Posterior cingulate gyrus (tissue), 11 donors: ENCODE results near the gene DYRK1A.
"Not testable (repeated sequence)": the region's sequence is repeated elsewhere in the genome, so short reads cannot be mapped to it uniquely, and the experiment has no call there.

Experiments used
- DNase-seq, 10 donors: peaks; one replicate each; pipeline versions ENCODE4 v3.0.0 to v3.0.0-alpha.2; 2020 to 2021; ENCODE audit warnings: mixed read lengths in 3 of 10
- intact Hi-C: fragments of 100-400 bp; cut with DNase I; formaldehyde crosslinking; loops from one replicate; pipeline ENCODE4 v1.15.1; 2023

The DYRK1A gene

DNA sequence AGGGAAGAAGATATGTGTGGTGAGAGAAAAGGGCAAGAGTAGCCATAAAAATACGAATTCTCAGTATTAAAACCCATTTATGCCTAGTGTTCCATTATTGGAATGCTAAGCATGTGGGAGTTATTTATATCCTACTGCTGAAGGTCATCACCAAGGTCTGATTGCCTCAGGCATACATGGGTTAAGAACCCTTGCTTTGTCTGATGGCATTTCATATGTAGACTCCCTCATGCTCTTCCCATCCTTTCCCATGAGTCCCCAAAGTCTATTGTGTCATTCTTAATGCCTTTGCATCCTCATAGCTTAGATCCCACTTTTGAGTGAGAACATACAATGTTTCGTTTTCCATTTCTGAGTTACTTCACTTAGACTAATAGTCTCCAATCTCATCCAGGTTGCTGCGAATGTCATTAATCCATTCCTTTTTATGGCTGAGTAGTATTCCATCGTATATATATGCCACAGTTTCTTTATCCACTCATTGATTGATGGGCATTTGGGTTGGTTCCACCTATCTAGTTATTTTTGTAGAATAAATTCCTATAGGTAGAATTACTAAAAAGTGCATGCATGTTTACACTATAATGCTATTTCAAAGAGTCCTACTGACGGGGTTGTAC is 172.5 kb downstream of the DYRK1A start:
- intact Hi-C loops, result no loop called here
- no peak for DNase-seq

DNA sequence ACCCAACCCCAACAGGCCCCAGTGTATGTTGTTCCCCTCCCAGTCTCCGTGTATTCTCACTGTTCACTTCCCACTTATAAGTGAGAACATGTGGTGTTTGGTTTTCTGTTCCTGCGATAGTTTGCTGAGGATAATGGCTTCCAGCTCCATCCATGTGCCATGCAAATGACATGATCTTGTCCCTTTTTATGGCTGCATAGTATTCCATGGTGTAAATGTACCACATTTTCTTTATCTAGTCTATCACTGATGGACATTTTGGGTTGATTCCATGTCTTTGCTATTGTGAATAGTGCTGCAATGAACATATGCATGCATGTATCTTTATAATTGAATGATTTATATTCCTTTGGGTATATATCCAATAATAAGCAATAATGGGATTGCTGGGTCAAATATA is 174.6 kb downstream of the DYRK1A start:
- intact Hi-C loops, DNase-seq: not testable (repeated sequence)

DNA sequence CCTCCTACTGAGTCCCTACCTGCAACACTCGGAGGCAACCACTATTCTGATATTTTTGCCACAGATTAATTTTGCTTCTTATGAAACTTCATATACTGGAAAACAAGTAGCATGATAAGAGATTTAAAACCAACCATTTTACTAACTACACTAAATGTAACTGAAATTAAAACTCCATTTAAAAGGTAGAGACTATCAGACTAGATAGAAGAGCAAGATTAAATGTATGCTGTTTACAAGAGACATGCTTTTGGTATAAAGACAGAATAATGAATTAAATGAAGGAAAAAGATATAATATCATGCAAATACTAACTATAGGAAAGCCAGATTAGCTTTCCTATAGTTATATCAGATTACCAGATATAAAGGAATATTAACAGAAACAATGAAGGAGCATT is 175.9 kb downstream of the DYRK1A start:
- intact Hi-C loops, result no loop called here
- no peak for DNase-seq

DNA sequence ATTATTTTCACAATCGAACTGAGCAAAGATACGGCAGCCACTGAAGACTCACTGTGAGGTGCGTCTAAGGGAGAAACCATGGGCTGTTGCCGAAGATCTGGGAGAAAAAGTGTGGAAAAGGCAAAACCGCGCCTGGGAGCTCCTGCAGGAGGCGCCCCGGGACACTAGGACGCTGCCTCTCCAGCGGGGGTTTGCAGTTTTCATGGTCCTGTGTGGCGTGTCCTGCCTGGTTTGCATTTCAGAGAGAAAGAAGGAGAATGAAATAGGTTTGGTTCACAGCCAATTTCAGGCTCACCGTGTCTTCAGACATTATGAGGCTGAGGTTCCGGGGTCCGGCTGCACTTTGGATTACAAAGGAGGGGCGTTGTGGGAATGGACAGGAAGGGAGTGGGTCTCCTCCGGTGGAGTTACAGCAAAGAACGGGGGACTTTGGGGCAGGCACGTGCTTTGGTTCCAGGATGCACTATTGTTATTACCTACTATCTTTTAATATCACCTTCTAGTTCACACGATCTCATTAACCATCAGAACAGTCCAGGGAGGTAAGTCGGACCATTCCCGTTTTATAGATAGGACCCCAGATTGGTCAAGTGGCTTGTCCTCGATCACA is 179.8 kb downstream of the DYRK1A start:
- intact Hi-C loops, result no loop called here
- DNase-seq, result no peak

DNA sequence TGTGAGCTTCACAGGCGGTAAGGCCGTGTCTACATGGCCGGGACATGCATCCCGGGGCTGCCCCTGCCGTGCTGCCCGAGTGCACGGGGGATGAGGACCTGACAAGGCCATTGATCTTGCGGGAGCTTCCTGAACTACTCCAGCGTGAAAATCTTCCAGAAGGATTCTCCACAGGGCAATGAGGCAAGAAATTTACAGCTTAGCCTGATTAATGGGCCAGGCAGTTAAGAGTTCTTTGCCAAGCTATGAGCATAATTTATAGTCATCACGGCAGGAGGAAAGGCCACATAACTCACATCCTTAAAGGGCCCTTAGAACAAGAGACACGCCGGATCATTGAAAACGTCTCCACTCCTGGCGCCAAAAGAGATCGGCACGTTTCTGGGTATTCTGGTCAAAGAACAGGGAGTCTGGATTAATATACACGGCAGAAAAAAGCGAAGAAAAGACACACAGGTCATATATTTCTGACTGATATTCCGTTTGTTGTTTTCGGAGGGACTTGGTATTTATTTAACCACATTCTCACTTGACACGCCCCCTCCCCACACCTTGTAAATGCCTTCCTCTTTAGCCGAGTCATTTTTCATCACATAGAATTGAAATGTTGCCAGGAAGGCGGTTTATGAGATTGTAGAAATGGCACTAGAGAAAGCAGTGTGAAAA is 180.5 kb downstream of the DYRK1A start:
- DNase-seq, result no peak
- intact Hi-C loops, result no loop called here

DNA sequence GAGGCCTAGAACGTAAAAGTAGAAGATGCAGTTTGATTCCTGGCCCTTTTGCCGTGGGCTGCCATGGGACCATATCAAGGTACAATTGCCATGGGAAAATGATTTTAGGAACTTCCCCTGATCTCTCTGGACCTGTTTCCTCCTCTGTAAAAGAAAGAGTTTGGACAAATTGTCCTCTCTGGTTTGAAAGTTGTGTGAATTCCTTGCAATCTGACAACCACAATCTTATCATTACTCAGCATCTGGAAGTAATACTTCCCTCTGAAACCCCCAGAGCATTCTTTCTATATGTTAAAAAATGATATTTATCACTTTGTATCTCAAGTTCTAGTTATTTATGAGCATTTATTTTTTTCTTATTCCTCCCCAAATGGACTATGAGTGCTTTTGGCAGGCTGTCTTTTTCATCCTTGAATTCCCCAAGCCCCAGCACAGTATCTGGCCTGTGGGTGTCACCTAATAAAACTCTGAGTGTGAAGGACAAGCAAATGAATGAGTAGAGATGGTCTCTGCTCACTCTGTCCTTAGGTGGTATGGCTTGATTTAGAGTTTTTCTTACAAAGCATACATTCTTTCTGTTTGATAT is 181.1 kb downstream of the DYRK1A start:
- DNase-seq, result no peak
- intact Hi-C loops, result no loop called here

DNA sequence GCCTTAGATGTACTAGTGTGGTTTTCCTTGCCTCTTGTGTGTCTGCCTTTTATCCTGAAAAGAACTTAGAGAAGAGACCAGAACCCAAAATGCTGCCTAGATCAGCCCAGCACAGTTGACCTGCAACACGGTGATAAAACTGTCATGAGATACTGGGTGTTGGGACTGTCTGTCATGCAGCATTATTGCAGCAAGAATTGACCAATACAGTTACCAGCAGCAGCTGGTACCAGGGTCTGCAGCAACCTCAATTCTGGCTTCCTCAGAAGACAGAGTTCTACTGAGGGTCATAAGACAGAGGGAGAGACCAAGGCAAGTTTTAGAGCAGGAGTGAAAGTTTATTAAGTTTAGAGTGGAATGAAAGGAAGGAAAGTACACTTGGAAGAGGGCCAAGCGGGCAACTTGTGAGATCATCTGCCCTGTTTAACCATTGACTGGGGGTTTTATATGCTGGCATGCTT is 182.0 kb downstream of the DYRK1A start:
- DNase-seq, result no peak
- intact Hi-C loops, result no loop called here

DNA sequence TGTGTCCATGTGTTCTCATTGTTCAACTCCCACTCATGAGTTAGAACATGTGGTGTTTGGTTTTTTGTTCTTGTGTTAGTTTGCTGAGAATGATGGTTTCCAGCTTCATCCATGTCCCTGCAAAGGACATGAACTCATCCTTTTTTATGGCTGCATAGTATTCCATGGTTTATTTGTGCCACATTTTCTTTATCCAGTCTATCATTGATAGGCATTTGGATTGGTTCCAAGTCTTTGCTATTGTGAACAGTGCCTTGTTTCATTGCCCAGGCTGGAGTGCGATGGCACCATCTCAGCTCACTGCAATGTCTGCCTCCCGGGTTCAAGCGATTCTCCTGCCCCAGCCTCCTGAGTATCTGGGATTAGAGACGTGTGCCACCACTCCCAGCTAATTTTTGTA is 183.2 kb downstream of the DYRK1A start:
- intact Hi-C loops, result not testable (repeated sequence)

DNA sequence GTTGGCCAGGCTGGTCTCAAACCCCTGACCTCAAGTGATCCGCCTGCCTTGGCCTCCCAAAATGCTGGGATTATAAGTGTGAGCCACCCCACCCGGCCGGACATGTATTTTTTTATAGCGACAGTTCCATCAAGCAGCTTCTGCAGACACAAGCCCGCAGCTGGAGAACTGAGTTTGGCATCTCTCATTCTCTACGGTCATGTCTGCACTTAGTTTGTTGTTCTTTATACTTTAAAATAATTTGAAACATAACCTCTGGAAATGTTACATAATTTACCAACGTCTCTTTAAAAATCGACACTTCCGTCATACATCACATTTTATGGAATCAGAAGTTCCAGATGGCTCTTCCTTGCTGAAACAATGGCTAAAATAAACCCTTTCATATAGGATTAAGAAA is 183.6 kb downstream of the DYRK1A start:
- intact Hi-C loops, result no loop called here

More for the DNA sequence above, 183.2 kb downstream of the DYRK1A start:
- DNase-seq, result not testable (repeated sequence)

DNA sequence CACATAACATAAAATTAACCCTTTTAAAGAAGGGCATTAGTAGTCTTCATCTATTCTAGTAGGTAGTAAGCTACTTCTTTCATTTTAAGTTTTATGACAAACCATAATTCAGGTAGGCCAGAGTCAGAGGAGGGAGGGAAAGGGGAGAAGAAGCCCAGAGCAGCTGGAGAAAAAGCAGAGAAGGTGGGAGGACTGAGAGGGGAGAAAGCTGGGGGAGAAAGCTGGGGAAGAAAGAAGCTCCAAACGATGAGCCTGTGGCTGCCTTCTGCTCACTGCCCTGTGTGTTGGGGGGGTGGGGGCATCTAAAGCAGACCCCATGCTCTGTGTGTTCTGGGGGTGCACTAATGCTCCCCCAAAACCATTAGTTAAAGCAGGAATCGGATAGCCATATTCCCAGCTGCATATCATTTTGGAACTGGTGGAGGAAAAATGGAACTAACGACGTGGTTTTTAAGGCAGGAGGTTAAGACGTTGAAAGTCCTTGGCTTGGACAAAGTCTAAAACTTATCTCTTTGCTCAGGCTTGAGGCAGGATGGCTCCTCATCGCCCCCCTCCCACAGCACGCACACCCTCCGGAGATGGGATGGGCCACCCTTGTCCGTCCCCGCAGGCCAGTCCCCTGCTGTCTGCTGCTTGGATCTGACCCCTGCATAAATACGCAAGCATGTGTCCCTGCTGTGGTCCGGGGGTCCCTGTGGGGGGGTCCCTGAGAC is 184.2 kb downstream of the DYRK1A start:
- intact Hi-C loops, result no loop called here
- DNase-seq, result no peak

More for the DNA sequence above, 183.6 kb downstream of the DYRK1A start:
- no peak for DNase-seq

DNA sequence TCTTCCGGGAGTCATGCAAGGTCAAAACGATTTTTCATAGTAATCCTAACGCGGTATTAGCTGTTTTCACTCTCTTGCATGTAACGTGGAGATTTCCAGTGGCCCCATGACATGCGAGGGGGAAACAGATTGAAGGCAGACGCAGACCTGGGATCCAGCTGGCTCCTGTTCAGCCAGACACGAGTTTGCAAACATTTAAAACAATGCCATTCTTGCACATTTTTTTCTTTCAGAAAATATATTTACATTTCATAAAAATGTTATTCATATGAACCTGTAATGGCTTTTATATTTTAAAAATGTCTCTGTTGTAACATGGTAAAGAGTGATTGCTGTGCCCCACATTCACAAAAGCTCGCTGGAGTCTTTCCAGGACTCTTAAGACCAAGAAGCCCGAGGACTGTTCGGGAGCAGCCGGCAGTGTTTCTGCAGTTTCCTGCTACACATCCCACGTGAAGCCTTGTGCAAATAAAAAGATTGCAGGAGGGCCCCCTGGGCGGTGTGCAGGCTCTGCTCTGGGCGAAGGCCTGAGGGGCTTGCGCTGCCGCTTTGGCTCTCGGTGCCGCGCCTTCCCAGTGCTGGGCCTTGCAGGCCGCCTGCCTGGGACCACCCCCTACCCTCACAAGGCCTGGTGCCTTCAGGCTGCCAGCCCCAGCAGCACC is 184.9 kb downstream of the DYRK1A start:
- intact Hi-C loops, result no loop called here
- no peak for DNase-seq

DNA sequence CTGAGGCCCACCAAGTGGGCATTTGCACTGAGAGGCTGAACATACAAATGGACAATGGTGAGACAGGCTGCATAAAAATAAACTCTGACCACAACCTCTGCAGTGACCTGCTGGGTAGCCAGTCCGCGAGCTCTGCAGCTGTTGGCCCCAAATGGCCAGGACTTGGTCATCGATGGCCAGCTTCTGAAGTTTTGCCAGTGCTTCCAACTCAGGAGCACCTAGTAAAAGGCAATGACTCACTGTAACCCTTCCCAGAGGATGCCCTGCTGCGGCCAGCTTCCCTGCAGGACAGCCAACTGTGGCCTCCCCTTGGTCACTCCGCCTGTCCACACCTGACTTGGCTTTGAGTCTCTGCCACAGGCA is 185.4 kb downstream of the DYRK1A start:
- DNase-seq, result no peak

DNA sequence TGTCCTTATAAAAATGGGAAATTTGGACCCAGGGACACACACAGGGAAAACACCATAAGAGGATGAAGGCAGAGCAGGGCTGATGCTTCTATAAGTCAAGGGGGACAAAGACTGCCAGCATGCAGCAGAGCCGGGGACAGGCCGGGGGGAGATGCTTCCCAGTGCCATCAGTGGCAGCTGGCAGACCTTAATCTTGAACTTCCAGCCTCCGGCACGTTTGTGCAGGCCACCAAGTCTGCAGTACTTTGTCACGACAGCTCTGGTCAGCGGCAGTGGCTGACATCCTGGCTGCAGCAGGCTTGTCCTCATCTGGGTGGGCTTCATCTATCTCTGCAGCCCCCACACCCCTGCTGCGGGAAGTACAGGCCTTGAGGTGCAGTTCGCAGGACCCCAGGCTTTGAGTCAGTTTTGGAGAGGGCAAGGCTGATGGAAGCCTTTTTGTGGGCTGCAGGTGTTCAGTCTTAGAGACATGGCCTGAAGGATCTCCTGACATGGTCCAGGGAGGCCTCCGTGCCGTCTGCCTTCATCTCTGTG is 186.0 kb downstream of the DYRK1A start:
- peak in 1 of 10 donors; percentile 44 for DNase-seq

More for the DNA sequence above, 185.4 kb downstream of the DYRK1A start:
- intact Hi-C loops, result no loop called here

DNA sequence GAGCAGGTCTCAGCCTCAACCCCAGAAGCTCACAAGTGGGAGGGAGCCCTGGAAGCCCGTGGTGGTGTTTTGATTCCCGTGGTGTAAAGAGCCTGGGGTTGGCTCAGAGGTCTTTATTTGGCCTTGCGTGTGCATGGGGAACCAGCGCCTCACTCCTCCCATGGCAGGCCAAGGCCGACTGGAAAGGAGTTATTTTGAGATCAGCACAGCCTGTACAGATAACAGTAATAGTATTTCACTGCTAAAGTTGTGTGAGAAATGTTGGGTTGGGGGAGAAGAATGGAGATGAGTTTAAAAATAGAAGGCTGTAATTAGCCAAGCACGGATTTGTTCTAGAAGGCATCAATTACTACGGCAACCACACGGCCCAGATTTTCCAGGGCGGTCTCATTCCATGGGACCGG is 186.5 kb downstream of the DYRK1A start:
- intact Hi-C loops, result no loop called here
- peak in 1 of 10 donors; percentile 39 for DNase-seq

More for the DNA sequence above, 186.0 kb downstream of the DYRK1A start:
- intact Hi-C loops, result no loop called here

DNA sequence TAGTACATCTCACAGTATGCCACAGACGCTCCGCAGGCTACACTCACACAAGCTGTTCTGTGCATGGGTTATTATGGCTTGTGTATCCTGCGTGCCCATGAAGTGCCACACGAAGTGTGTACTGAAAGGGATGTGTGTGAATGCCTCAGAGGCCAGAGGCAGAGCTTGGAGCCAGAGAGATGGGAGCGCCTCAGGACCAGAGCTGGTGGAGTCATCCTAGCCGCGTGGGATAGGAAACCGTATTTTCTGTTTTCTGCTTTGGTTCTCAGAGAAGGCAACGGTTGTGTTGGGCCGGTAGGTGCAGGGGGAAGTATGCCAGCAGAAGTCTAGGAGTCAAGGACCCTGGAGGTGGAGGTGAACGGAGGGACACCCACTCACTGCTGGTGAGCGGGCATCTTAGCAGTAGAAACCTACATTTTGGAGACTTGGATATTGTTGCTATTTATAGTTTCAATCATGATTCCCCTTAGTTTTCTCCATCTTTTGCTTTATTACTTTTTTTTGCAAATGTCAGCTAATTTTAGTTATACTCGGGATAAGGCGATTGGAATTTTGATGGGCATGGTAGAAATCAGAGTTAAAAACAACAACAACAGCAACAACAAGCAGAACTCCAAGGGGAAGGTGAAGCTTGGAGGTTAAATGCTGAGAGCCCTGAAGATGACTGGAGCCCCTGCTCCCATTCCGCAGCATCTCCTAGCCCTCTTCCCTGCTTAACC is 188.2 kb downstream of the DYRK1A start:
- intact Hi-C loops, result no loop called here

DNA sequence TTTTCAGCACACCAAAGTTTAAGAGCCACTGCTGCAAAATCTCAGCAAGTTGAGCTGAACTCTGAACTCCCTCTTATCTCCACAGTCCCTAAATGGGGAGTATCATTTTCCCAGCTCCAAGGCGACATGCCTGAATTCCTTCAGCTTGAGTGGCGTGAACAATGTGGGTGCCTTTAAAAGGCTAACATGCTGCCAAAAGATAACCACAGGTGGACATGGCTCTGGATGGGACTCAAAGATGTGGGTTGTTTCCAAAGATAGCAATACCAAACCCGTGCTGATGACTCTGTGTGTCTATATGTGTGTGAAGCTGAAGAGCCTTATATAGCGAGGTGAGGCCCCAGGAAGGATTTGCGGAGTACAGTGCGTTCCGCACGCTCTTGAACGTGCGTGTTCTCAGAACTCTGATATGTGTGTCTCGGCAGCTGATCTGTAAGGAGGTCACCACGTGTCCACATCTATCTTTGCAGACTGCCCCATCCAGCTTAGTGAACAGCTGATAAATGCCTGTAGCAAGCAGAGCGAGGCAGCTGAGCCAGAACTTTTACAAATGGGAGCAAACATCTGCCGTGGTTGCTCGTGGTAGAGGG is 189.2 kb downstream of the DYRK1A start:
- intact Hi-C loops, result no loop called here

More for the DNA sequence above, 188.2 kb downstream of the DYRK1A start:
- no peak for DNase-seq

DNA sequence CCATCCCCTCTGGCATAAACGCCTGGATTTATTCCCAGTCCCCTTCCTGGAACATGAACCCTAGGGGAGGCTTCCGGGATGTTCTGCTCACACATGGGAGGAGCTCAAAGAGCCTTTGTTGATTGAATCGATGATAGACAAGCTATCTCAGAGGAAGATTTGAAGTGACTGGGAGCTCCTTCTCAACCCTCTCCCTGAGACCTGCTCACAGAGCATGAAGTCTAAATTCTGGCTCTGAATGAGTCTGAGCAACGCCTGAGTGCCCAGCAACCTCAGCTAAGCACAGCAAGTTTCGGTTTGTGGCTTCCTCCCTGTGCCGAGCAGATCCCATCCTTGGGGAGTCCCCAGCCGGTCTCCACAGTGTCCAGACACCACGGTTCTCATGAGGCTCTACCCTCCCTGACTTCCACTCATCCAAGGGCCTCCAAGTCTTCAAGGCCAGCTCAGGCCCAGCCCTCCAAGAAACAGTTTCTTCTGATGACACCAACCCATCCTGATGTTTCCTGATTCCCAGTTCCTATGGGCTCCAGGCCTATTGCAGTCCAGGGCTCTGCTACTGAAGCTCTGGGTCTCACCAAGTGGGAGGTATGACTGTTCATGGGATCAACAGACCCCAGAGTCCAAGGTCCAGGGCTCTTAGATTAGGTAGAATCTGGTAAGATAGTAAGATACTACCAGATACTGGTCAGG is 190.8 kb downstream of the DYRK1A start:
- peak in 1 of 10 donors; percentile 43 for DNase-seq
- intact Hi-C loops, result no loop called here

More for the DNA sequence above, 189.2 kb downstream of the DYRK1A start:
- DNase-seq, result peak in 1 of 10 donors; percentile 64

DNA sequence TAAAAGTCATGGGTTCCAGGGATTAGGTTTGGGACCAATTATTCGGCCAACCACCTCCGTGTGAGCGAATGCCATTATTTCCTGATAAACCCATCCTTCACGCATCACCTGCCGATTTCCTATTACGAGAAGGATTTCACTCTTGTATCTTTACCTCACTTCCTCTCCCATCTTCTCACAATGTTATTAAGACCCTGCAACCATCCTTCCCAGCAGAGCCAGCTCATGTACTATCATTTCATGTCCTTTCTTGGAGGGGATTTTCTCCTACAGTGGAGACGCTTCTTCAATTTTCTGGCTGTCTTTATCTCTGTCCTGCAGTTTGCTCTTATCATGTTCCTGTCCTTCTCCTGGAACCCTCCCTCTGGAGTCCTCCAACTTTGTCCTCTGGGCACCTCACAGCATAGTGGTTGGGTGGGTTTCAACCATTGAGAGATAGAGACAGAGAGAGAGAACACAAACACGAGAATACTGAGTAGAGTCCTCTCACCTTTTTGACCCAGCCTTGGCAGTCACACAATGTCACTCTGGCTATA is 192.2 kb downstream of the DYRK1A start:
- intact Hi-C loops, result no loop called here
- no peak for DNase-seq
